Measurements from ENCODE around the gene COQ8B. TPM values are rescaled to one million over a fixed set of nuclear protein-coding genes. Genes with fewer than 3 reads are reported as not detected.

COQ8B gene
- polyA plus RNA-seq, 3 donors = 39.0 to 52.7 (median 49.0) TPM

- no peak for DNase-seq
Measured at GRCh38 chr19:40721140-40721486, 4.4 kb upstream of the COQ8B start.

GRCh38 chr19:40719414-40719894, 2.8 kb upstream of the COQ8B start:
- DNase-seq = no peak

- DNase-seq = peak; percentile 37
Measured at GRCh38 chr19:40718774-40719391, 2.2 kb upstream of the COQ8B start.

GRCh38 chr19:40717880-40718773, 1.4 kb upstream of the COQ8B start:
- DNase-seq = no peak

- no peak for DNase-seq
Measured at GRCh38 chr19:40717325-40717879, 716 bp upstream of the COQ8B start.

- DNase-seq = peak; percentile 16
Measured at GRCh38 chr19:40716031-40716481, 630 bp downstream of the COQ8B start.

- DNase-seq = peak; percentile 93
Measured at GRCh38 chr19:40714441-40715299, 2.0 kb downstream of the COQ8B start.

- DNase-seq = no peak
Measured at GRCh38 chr19:40713939-40714338, 2.7 kb downstream of the COQ8B start.

- no peak for DNase-seq
Measured at GRCh38 chr19:40709817-40710216, 6.9 kb downstream of the COQ8B start.

GRCh38 chr19:40707615-40708014, 9.1 kb downstream of the COQ8B start:
- DNase-seq = no peak

GRCh38 chr19:40705950-40706619, 10.6 kb downstream of the COQ8B start:
- no peak for DNase-seq

GRCh38 chr19:40705362-40705651, 11.4 kb downstream of the COQ8B start:
- DNase-seq = no peak

- no peak for DNase-seq
Measured at GRCh38 chr19:40704491-40705361, 12.0 kb downstream of the COQ8B start.

- DNase-seq = no peak
Measured at GRCh38 chr19:40703029-40703755, 13.5 kb downstream of the COQ8B start.

GRCh38 chr19:40702337-40703012, 14.2 kb downstream of the COQ8B start:
- no peak for DNase-seq

GRCh38 chr19:40701758-40702157, 14.9 kb downstream of the COQ8B start:
- DNase-seq = no peak

- no peak for DNase-seq
Measured at GRCh38 chr19:40700083-40700482, 16.6 kb downstream of the COQ8B start.

- no peak for DNase-seq
Measured at GRCh38 chr19:40697007-40697406, 19.7 kb downstream of the COQ8B start.

GRCh38 chr19:40695881-40696280, 20.8 kb downstream of the COQ8B start:
- no peak for DNase-seq

All from renal pelvis (tissue), 4 donors.